AG09319 (cell line): ENCODE data around the gene DRD3.
A peak's percentile ranks its signal among the peaks of the same experiment; 100 is the strongest.

Experiments
- DNase-seq: peaks from one replicate; pipeline ENCODE4 v3.0.0-alpha.2; 2010; ENCODE audit warnings: low read depth; ENCODE audit errors: extremely low read depth
- TF ChIP-seq, protein P1 (sequence below): IDR thresholded peaks from 2 replicates; pipeline ENCODE4 v1.5.1; 2011; ENCODE audit warnings: low read depth, mild to moderate bottlenecking, inconsistent platforms, low read length, moderate library complexity

The DRD3 gene

DNA sequence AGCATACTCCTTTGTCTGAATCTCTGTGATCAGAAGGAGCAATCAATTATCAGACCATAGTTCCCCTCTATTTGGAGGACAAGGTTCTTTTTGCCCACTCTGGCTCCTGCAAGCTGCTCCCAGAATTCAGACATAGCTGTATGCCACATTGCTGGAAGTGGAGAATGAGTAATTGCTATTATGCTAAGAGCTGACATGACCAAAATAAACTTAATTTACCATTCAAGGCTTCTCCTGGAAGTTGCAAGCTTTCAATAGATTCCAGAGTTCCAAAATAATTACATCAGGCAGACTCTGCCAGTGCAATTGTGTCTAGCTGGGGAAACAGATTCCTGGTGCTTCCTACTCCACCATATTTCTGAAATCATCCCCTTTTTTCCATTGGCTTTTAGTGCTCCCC, 7.6 kb upstream of the DRD3 start:
- TF ChIP-seq, protein P1, sequence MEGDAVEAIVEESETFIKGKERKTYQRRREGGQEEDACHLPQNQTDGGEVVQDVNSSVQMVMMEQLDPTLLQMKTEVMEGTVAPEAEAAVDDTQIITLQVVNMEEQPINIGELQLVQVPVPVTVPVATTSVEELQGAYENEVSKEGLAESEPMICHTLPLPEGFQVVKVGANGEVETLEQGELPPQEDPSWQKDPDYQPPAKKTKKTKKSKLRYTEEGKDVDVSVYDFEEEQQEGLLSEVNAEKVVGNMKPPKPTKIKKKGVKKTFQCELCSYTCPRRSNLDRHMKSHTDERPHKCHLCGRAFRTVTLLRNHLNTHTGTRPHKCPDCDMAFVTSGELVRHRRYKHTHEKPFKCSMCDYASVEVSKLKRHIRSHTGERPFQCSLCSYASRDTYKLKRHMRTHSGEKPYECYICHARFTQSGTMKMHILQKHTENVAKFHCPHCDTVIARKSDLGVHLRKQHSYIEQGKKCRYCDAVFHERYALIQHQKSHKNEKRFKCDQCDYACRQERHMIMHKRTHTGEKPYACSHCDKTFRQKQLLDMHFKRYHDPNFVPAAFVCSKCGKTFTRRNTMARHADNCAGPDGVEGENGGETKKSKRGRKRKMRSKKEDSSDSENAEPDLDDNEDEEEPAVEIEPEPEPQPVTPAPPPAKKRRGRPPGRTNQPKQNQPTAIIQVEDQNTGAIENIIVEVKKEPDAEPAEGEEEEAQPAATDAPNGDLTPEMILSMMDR = no peak
- DNase-seq = no peak

GRCh38 chr3:114179575-114179974, 723 bp upstream of the DRD3 start:
- TF ChIP-seq, protein P1 = peak; percentile 33
- DNase-seq = peak; percentile 15

DNA sequence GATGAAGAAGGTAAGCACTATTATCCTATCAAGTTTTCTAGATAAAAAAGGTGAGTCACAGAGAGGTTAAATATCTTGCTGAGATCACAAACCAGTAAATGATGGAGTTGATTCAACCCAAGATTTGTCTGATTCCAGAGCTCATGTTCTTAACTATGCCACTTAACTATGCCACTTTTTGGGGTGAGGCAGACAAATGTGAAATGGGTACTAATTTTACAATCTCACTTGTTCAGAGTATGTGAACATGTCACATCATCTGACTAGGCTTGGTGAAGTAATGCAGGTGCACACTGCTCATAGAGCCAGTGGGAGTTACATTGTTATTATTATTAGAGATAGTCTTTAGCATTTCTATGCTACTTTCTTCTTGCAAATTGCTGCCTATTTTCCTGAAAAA, 2.0 kb downstream of the DRD3 start:
- TF ChIP-seq, protein P1 = no peak
- DNase-seq = no peak

DNA sequence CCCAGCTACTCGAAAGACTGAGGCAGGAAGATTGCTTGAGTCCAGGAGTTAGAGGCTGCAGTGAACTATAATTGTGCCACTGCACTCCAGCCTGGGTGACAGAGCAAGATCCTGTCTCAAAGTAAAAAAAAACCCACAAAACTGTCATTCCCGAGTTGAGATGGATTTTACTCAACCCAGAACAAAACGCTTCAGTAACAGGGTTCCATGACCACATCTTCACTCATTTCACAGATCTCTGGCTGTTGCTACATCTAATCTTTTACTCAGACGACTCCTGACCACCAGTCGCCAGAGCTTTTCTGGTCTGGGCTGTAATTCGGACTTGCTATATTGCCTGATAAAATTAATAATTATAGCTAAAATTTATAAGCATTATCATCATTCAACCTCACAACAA, 2.4 kb downstream of the DRD3 start:
- DNase-seq = no peak
- TF ChIP-seq, protein P1 = no peak

DNA sequence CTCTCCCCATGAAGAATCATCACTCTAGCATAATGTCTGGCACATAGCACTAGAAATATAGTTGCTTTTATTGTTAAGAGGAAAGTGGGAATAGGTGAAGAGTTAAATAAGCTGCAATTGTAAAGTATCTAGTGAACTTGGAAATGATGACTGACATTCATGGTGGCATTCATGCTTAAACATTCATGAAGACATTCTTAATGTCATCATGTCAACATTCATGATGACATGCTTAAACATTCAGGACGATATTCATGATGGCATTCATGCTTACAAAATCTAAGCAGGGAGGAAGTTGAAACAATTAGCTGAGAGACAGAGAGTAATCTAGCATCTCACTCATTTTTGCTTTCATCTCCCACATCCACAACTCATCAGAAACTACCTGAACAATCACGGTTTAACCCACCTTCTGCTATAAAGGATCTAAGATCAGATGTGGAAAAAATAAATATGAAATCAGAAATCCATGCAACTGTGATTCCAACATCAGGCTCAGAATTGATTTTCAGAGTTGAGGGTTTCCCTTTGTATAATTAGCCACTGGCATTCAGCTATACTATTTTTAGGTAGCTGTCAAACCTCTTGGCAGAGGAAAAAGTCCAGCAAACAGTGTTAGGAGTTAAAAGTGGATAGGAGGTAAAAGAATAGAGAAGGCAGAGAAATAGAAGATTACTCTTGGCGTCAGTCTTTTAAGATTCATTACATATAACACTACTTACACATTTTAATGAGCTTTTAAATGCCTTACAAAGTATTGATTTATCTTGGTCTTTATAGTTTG, 3.5 kb downstream of the DRD3 start:
- TF ChIP-seq, protein P1 = no peak
- DNase-seq = no peak

DNA sequence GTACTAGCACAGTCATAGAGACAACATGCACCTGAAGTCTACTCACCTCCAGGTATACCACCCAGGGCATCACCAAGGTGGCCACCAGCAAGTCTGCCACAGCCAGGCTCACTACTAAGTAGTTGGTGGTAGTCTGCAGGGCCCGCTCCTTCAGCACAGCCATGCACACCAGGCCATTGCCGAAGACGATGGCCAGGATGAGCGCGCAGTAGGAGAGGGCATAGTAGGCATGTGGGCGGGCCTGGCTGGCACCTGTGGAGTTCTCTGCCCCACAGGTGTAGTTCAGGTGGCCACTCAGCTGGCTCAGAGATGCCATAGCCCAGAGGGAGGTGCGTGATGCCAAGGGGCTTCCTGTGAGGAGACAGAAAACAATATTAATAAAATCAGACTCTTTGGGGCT, 7.2 kb downstream of the DRD3 start:
- no peak for DNase-seq
- TF ChIP-seq, protein P1 = no peak

- DNase-seq = no peak
- TF ChIP-seq, protein P1 = no peak
Observed at GRCh38 chr3:114168150-114168549, 10.7 kb downstream of the DRD3 start.
